ENCODE measurements around the gene GMDS. TPM values are rescaled to one million over a fixed set of nuclear protein-coding genes. Genes with fewer than 3 reads are reported as not detected.
A peak's percentile ranks its signal among the peaks of the same experiment; 100 is the strongest.

GMDS gene
- total RNA-seq, 1 experiment from 2014 or later: 23.6 TPM

- no peak for DNase-seq (ENCODE audit: low spot score)
Measured at GRCh38 chr6:1651362-1651761, 594.0 kb downstream of the GMDS start.

GRCh38 chr6:1645466-1646185 is 599.8 kb downstream of the GMDS start:
- DNase-seq (ENCODE audit: low spot score): no peak

- no peak for DNase-seq (ENCODE audit: low spot score)
Measured at GRCh38 chr6:1644516-1645060, 600.8 kb downstream of the GMDS start.

- DNase-seq (ENCODE audit: low spot score): no peak
Measured at GRCh38 chr6:1643830-1644445, 601.5 kb downstream of the GMDS start.

GRCh38 chr6:1643111-1643510 is 602.3 kb downstream of the GMDS start:
- no peak for DNase-seq (ENCODE audit: low spot score)

- peak; percentile 13 for DNase-seq (ENCODE audit: low spot score)
Measured at GRCh38 chr6:1641343-1641885, 604.0 kb downstream of the GMDS start.

- DNase-seq (ENCODE audit: low spot score): no peak
Measured at GRCh38 chr6:1640476-1640875, 604.9 kb downstream of the GMDS start.

- no peak for DNase-seq (ENCODE audit: low spot score)
Measured at GRCh38 chr6:1639430-1639829, 606.0 kb downstream of the GMDS start.

- peak; percentile 53 for DNase-seq (ENCODE audit: low spot score)
Measured at GRCh38 chr6:1636971-1637871, 608.2 kb downstream of the GMDS start.

- no peak for DNase-seq (ENCODE audit: low spot score)
Measured at GRCh38 chr6:1636272-1636825, 609.1 kb downstream of the GMDS start.

GRCh38 chr6:1635305-1636010 is 609.9 kb downstream of the GMDS start:
- DNase-seq (ENCODE audit: low spot score): no peak

GRCh38 chr6:1634081-1634480 is 611.3 kb downstream of the GMDS start:
- no peak for DNase-seq (ENCODE audit: low spot score)

GRCh38 chr6:1633366-1634021 is 611.9 kb downstream of the GMDS start:
- no peak for DNase-seq (ENCODE audit: low spot score)

- peak; percentile 40 for DNase-seq (ENCODE audit: low spot score)
Measured at GRCh38 chr6:1631251-1631650, 614.2 kb downstream of the GMDS start.

- peak; percentile 62 for DNase-seq (ENCODE audit: low spot score)
Measured at GRCh38 chr6:1630771-1631217, 614.6 kb downstream of the GMDS start.

GRCh38 chr6:1630212-1630770 is 615.1 kb downstream of the GMDS start:
- no peak for DNase-seq (ENCODE audit: low spot score)

GRCh38 chr6:1629316-1629715 is 616.1 kb downstream of the GMDS start:
- no peak for DNase-seq (ENCODE audit: low spot score)

- no peak for DNase-seq (ENCODE audit: low spot score)
Measured at GRCh38 chr6:1627827-1628560, 617.4 kb downstream of the GMDS start.

GRCh38 chr6:1626481-1626880 is 618.9 kb downstream of the GMDS start:
- DNase-seq (ENCODE audit: low spot score): no peak
